ENCODE results near the gene NFIC.
"Not testable (repeated sequence)": the region's sequence is repeated elsewhere in the genome, so short reads cannot be mapped to it uniquely, and the experiment has no call there.

The NFIC gene

GRCh38 chr19:3398900-3399278 lies 32.5 kb downstream of the NFIC start:
- ATAC-seq (no peak), DNase-seq (no peak)

- DNase-seq, ATAC-seq: not testable (repeated sequence)
Measured at GRCh38 chr19:3399311-3399710, 32.9 kb downstream of the NFIC start.

- no peak for ATAC-seq
- DNase-seq, result no peak
Measured at GRCh38 chr19:3401004-3401768, 34.8 kb downstream of the NFIC start.

- DNase-seq, result no peak
- no peak for ATAC-seq
Measured at GRCh38 chr19:3402631-3403443, 36.5 kb downstream of the NFIC start.

GRCh38 chr19:3403489-3404323 lies 37.3 kb downstream of the NFIC start:
- no peak for ATAC-seq
- DNase-seq, result no peak

GRCh38 chr19:3404324-3405260 lies 38.2 kb downstream of the NFIC start:
- DNase-seq (no peak), ATAC-seq (no peak)

- no peak for ATAC-seq
Measured at GRCh38 chr19:3405261-3405653, 38.9 kb downstream of the NFIC start.

GRCh38 chr19:3406571-3407111 lies 40.3 kb downstream of the NFIC start:
- DNase-seq (no peak), ATAC-seq (no peak)

More at GRCh38 chr19:3405261-3405653, 38.9 kb downstream of the NFIC start:
- DNase-seq, result no peak

- DNase-seq, result no peak
- no peak for ATAC-seq
Measured at GRCh38 chr19:3407556-3408516, 41.5 kb downstream of the NFIC start.

GRCh38 chr19:3408996-3409345 lies 42.6 kb downstream of the NFIC start:
- DNase-seq (no peak), ATAC-seq (no peak)

GRCh38 chr19:3409346-3410064 lies 43.1 kb downstream of the NFIC start:
- no peak for DNase-seq
- ATAC-seq, result no peak

GRCh38 chr19:3411636-3412035 lies 45.3 kb downstream of the NFIC start:
- DNase-seq (no peak), ATAC-seq (no peak)

GRCh38 chr19:3412066-3412465 lies 45.7 kb downstream of the NFIC start:
- DNase-seq (no peak), ATAC-seq (no peak)

- DNase-seq, result no peak
Measured at GRCh38 chr19:3413796-3414327, 47.5 kb downstream of the NFIC start.

GRCh38 chr19:3415695-3416094 lies 49.3 kb downstream of the NFIC start:
- ATAC-seq, result no peak

More at GRCh38 chr19:3413796-3414327, 47.5 kb downstream of the NFIC start:
- ATAC-seq, result no peak

GRCh38 chr19:3420244-3420755 lies 53.9 kb downstream of the NFIC start:
- ATAC-seq, result no peak

More at GRCh38 chr19:3415695-3416094, 49.3 kb downstream of the NFIC start:
- no peak for DNase-seq

GRCh38 chr19:3420909-3421619 lies 54.7 kb downstream of the NFIC start:
- no peak for DNase-seq
- ATAC-seq, result no peak

More at GRCh38 chr19:3420244-3420755, 53.9 kb downstream of the NFIC start:
- no peak for DNase-seq

GRCh38 chr19:3421656-3422055 lies 55.3 kb downstream of the NFIC start:
- not testable (repeated sequence) for ATAC-seq, DNase-seq
